DMS53 (cell line): Measurements from ENCODE around the gene CDR2L.
"Not testable (repeated sequence)": the region's sequence is repeated elsewhere in the genome, so short reads cannot be mapped to it uniquely, and the experiment has no call there.

ENCODE experiments used
- DNase-seq: peaks from one replicate; lab custom pipeline; 2025; lab: John Stamatoyannopoulos, UW

CDR2L gene

DNA sequence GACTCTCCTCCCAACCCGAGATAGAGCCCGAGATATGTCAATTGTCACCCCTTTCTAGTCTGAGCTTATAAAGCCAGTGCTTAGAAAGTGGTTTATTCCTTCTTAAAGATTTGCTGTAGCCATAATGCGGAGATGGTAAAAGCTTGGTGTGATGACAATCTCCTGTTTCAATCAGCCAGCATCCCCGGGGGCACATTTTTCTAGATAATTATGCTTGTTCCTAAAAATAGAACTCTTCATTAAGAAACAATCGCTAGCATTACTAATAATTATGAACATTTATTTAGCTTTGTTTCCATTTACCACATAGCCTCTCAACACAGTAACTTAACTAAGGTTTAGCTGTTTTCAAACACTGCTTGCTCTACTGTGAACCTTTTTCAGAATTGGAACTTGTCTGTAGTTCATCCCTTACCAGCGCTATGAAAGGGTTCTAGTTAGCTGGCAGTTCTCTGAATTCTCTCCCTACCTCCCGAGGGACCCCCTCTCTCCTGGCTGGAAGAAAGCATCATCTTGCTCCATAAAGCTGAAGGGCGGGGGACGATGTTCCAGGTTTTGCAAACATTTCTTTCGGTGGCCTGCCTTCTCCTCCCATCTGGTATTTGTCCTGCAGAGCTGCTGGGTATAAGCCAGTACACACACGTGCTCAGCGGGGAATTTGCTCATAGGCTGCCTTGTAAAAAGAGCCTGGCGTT, 24.1 kb downstream of the CDR2L start:
- peak; percentile 81 for DNase-seq

DNA sequence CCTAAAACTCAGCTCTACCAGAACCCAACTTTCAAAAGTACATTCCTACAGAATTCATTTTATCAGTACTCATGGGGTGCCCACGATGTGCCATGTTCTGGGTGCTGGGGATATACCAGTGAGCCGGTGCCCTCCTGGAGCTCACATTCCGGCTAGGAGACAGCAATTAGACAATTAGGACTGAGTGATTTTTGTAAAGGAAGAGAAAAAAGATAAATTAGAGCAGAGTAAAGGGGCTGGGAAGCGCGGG, 24.6 kb downstream of the CDR2L start:
- DNase-seq = no peak

DNA sequence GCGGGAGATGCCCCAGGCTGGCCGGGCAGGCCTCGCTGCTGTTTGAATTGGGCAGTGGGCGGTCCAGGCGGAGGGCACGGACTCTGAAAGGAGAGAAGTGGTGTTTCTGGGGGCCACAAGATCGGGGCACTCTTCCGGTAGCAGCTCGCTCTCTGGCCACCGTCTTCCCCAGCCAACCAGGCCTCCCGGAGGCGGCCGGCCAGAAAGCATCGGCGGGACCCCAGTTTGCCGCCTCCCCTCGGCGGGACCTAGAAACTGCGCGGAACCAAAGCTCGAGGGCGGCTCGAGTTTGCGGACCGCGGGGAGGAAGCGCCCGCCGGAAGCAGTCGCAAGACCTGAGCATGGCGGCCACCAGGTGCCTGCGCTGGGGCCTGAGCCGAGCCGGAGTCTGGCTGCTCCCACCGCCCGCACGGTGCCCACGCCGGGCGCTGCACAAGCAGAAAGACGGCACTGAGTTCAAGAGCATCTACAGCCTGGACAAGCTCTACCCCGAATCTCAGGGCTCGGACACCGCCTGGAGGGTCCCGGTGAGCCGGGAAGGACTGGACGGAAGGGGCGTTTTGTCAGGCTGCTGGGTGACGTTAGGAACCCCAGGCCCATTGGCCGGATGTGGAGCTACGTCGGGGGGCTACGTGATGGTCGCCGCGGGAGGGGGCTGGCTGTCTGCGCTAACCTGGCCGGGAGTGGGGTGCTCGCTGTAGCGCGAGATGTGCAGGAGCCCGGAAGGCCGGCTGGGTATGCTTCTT, 25.1 kb downstream of the CDR2L start, which contains the start of gene MRPL58:
Gene MRPL58, plus strand, starts transcription at position 325 of the 746 bp plus-strand sequence. Its CDS starts 17 bp downstream, at position 342.
- DNase-seq = peak; percentile 95

DNA sequence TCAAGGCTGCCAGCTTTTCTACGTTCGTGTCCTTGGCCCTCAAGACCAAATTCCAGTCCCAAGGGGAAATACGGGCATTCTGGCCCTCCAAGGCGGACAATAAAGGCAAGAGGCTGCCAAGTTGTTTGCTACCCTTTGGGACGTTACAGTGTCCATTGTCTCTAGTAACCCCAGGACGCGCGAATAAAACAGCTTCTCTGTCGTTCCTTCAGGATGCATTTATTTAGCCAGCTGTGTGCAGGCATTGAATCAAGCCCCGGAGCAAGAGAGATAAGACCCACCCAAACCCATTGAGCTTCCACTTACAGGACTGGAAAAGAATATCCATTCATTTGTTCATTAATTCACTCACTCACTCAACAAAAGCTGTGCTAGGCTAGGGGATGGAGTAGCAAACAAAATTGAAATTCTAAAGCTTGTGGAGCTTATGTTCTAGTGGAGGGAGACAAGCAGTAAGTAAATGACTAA, 25.7 kb downstream of the CDR2L start:
- no peak for DNase-seq

DNA sequence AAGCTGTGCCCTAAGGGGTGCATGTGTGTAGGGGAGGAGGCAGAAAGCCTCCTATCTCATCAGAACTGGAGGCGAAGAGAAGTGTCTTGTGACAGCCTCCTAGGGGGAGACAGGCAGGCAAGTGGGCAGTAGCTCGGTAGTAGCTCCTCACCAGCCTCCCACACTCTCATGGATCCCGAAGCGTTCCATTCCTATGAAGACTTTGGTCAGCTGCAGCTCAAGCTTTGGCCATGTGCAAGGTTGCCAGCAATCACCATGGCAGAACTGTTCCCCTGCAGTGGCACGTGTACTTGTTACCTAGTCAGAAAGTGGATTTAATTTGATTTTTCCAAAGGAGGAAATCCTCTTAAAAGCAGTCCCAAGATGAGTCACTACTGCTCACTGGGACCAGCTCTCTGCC, 31.7 kb downstream of the CDR2L start:
- DNase-seq = no peak

DNA sequence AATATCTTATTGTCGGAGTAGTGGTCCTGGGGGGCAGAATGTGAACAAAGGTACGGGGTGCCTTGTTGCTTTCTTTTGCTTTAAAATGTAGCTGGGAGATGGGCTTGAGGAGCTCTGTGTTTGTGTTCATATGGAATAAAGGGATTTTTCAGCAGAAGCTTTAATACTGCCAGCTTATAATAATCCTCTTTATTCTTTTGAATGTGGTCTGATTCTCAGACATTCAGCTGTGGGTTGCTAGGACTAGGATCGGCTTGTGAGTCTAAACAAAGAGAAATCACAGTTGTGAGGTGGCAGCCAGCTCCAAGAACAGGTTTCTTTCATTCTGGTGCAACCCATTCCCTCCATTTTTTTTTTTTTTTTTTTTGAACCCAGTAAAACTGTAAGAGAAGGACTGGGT, 32.3 kb downstream of the CDR2L start:
- no peak for DNase-seq

DNA sequence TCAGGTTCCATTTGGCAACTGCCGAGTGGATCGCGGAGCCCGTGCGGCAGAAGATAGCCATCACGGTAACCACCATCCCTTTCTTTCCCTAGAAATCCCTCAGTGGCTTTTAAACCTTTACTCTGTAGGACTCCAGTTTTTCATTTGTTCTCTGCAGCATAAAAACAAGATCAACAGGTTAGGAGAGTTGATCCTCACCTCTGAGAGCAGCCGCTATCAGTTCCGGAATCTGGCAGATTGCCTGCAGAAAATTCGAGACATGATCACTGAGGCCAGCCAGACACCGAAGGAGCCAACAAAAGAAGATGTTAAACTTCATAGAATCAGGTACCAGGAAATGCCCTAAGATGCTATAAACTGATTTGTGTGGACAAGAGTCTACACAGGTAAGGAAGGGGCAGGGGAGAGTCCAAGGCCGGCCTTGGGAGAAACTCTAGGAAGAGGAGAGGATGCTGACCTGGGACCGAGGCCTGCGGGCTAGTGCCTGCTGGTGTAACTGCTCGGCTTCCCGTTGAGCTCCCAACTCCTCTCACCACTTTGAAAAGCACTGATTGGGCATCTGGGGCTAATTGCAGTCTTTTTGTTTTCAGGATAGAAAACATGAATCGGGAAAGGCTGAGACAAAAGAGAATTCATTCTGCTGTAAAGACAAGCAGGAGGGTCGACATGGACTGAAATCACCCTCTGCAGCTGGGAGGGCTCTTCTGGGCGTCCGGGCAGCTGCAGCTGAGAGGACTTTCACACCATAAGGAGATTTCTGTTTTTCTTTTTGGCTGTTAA, 33.1 kb downstream of the CDR2L start:
- no peak for DNase-seq

DNA sequence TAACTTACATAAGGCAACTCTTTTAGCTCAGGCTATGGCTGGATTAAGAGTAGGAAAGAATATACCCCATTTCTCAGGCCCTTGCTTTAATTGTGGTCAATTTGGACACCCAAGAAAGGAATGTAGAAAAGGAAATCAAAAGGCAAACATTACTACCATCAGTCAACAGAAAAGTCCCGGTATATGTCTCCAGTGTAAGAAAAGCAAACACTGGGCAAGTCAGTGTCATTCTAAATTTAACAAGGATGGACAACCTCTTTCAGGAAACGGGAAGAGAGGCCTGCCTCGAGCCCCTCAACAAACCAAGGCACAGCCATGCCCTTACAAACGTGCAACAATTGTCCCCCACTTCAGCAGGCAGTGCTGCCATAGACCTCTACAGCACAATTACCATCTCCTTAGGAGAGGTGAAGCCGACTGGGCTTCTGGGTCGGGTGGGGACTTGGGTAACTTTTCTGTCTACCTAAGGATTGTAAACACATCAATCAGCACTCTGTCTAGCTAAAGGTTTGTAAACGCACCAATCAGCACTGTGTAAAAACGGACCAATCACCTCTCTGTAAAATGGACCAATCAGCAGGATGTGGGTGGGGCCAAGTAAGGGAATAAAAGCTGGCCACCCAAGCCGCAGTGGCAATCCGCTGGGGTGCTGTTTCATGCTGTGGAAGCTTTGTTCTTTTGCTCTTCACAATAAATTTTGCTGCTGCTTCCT, 37.4 kb downstream of the CDR2L start:
- no peak for DNase-seq

DNA sequence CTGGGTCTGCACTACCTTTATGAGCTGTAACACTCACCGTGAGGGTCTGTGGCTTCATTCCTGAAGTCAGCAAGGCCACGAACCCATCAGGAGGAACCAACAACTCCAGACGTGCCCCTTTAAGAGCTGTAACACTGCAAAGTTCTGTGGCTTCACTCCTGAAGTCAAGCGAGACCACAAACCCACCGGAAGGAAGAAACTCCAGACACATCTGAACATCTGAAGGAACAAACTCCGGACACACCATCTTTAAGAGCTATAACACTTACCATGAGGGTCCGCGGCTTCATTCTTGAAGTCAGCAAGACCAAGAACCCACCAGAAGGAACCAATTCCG, 37.9 kb downstream of the CDR2L start:
- DNase-seq = not testable (repeated sequence)

DNA sequence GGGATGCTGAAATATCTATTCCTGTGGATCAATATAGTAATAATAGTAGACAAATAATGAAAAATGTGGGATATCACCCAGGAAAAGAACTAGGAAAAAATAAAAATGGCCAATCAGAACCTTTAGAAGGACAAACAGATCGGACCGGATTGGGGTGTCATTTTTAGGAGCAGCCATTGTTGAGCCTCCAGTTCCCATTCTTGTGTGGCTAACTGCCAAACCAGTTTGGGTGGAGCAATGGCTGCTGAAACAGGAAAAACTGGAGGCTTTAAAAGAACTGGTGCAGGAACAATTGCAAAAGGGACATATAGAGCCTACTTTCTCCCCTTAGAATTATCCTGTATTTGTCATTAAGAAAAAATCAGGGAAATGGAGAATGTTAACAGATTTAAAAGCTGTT, 39.2 kb downstream of the CDR2L start:
- DNase-seq = not testable (repeated sequence)

DNA sequence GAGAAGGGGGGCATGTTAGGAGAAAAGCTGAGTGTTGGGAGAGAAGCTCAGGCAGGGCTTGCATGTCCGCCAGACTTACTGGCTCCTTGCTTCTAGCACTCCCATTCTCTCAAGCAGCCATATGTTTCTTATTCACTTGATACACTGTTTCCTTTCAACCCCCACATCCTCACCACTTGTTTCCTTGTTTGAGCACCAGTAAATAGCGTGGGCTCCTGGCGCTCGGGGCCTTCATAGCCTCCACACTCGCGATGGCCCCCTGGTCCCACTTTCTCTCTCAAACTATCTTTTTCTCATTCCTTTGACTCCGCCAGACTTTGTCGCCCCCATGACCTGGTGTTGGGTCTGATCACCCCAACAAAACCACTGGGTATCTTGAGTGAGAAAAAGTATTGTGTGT, 42.7 kb downstream of the CDR2L start:
- DNase-seq = no peak

DNA sequence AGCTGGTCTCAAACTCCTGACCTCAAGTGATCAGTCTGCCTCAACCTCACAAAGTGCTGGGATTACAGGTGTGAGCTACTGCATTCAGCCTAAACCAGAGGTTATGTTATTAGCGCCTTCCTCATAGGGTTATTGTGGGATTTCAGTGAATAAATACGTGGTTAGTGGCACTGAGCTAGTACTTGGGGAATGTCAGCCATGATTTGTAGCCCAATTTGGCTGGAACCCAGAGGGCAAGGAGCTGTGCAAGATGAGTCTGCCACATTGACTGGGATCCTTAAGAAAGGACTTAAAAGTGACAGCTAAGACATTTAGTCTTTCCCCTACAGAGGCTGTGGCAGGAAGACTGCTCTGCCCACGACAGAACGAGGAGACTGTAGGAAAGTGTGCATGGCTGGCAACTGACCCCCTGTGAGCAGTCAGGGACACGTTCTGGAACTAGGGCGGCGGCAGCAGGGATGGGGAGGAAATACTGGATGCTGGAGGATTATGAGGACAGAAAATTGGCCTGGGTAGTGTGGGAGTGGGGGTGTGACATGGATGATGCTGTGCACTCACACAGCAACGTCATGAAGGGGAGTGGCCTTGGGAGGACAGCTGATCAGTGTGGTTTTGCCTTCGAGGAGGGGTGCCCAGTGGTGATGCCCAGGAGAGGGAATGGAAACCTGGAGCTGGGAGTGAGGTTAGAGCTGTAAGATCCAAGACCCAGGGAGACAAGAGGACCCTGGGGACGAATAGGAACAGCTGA, 44.7 kb downstream of the CDR2L start:
- DNase-seq = peak; percentile 87

DNA sequence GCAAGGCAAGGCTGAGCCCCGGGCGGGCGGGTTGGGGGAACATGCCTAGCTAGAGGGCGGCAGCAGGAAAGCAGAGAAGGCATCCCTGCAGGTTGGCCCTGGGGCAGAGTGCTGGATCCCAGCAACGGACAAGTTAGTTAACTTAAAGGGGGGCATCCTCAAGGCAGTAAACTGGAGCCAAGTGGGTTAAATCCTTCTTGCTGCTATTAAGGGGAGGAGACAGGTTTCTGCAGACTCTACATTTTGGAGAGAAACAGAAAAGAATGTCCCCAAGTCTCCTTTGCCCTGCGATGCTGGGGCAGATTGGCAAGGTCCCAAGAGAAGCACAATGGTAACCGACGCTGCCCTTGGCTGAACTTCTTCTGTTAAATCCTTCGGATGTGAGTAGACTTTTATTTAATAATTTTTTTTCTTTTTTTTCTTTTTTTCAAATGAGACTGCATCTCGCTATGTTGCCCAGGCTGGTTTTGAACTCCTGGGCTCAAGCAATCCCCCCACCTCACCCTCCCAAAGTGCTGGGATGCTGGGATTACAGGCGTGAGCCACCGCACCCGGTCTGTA, 45.4 kb downstream of the CDR2L start:
- peak; percentile 66 for DNase-seq

DNA sequence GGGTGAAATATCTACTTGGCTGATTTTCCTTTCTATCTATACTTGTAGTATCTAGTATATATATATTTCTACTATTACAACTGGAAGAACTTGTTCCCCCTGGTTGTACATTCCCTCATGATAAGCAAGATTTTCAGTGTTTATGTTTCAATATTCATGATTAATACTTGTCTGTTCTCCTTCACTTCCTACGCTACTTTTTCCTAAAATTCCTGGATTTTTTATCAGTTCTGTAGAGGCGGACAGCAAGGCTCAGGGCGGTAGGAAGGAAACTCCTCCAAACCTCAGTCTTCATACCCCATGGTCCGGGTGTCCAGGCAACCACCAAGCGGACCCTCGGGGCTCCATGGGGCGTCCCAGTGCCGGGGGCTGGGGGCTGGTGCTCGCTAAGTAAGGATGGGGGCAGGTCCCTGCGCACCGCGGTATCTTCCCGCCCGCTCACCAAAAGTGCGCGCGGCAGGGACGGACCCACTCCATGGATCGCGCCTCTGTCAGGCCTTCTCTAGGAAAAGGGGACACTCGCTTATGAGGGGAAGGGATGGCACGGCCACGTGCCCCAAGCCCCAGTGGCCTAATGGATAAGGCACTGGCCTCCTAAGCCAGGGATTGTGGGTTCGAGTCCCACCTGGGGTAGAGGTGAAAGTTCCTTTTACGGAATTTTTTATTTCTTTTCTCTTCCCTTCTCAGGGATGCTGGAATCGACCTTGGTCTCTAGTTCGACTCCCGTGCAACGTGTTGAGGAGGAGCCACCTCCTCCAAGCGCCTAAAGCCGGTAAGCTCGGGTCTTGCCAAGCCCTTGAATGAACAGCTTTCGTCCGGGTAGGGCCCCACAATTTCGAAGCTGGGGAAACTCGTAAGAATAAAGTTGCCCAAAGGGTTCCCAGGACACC, 46.2 kb downstream of the CDR2L start:
- peak; percentile 96 for DNase-seq

DNA sequence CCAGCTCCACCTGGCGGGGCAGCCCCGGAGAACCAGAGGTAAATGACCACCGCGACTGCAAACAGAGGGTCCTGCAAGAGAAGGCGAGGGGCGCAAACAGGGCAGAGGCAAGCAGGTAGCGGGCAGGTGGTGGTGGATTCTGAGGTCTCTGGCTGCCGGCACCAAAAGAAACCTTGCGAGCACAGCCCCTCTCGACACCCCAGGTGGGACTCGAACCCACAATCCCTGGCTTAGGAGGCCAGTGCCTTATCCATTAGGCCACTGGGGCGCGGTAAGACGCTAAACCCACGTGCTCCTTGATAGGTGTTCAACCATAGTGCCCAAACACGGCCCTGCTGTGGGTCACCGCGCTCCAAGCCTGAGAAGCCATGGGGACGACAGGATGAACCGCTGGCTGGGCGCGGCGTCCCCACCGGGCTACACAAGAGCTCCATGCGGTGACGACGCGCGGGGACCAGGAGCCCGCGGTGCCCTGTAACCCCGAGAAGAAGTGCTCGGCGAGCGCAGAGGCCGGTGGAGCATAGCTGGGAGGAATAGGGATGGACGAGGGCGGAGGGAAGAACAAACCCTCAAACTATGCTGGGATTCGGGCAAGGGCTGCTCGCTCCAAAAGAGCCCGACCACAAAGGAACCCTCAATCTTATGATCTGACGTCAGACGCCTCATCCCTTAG, 46.9 kb downstream of the CDR2L start:
- peak; percentile 98 for DNase-seq

DNA sequence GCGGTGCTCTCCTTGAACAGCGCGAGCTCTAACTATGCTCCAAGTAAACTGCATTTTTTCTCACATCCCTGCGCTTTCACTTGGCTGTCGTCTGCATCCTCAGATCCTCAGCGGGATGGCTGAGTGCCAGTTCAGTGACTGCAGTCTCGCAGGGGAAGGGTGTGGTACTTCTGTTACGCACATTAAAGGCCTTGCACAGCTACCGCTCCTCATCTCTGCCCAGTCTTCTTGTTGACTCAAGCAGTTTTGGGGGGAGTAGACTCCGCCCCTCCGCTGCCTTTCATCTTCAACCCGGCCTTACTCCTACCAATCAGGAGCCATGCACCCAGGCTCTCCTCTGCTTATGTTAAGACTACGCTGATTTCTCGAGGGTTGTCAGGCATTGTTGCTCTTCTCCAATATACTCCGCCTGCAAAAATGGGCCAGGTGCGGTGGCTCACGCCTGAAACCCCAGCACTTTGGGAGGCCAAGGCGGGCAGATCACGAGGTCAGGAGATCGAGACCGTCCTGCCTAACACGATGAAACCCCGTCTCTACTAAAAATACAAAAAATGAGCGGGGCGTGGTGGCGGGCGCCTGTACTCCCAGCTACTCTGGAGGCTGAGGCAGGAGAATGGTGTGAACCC, 49.3 kb downstream of the CDR2L start:
- peak; percentile 85 for DNase-seq

DNA sequence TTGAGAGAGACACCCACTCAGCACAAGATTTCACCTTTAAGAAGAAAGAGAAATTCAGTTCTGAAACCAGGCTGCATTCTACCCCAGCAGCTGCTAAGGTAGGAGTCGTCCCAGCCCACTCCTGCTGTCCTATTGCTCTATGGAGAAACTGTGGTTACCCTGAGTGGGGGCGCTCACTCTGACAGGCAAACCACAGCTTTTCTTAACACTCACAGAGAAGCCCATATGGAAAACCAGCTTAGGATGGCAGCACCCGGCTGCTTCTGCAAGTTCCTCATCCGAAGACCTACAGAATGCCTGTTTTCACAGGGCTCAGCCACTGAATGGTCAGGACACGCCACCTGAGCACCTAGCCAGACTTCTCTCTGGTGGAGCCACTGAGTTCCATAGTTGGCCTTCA, 51.8 kb downstream of the CDR2L start:
- no peak for DNase-seq

DNA sequence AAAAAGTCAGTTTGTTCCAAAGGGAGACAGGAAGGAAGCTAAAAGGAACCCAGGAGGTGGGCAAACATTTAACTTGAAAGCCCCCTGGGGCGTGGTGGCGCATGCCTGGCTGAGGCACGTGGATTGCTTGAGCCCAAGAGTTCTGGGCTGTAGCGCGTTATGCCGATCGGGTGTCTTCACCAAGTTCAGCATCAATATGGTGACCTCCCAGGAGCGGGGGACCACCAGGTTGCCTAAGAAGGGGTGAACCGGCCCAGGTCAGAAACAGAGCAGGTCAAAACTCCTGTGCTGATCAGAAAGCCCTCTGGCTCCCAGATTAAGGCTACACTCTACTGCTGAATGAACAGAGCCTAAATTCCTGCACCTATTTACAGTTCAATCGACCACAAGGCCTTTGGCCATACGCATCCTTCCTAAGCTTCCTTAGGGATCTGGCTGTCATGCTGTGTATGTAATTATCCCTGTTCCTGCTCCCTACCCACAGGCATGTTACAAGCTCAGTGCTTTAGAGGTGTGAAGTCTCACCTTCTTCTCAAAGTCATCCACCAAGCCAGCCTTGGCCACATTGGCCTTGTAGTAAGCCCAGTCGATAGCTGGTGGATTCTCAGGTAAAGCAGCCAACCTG, 54.3 kb downstream of the CDR2L start:
- no peak for DNase-seq

DNA sequence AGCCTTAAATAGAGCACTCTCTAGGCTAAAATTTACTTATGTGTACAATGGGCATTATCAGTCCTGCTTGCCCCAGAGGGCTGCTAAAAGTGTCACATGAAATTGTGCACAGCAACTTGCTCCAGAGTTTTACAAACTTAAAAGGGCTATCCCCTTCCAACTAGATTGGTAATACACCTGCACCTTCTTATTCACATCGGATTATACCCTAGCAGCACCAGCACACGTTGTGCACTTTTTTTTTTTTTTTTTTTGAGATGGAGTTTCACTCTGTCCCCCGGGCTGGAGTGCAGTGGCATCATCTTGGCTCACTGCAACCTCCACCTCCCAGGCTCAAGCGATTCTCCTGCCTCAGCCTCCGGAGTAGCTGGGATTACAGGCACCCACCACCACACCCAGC, 56.4 kb downstream of the CDR2L start:
- not testable (repeated sequence) for DNase-seq
